ENCODE data around the gene ZNF207.
A peak's percentile ranks its signal among the peaks of the same experiment; 100 is the strongest.

The ZNF207 gene

DNA sequence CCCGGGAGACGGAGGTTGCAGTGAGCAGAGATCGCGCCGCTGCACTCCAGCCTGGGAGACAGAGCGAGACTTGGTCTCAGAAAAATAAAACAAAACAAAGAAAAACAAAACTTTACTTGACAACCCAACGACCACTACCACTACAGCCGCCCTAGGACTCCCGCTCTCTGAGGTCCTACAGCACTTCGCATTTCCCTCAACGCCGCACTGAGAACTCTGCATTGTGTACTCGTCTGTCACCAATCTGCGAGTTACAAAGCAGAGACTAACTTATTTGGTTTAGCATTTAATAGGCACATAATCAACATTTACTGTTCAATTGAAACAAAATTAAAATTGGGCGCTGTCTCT lies 479 bp upstream of the ZNF207 start:
- peak overlapping the region; percentile 94 for H3K27ac ChIP-seq (ENCODE audit: extremely low read depth, low read depth, low read length)
- H3K4me3 ChIP-seq (ENCODE audit: low read depth, low read length) = peak overlapping the region; percentile 77
- peaks cover 27 to 30% of the 10 kb centered on the region in 2 experiments for H3K36me3 ChIP-seq (ENCODE audit: control insufficient read depth in 2 of 2, insufficient read depth in 1 of 2, low read length in 2 of 2)
- H3K4me1 ChIP-seq (ENCODE audit: control insufficient read depth, insufficient read depth, low read length) = peaks cover 11% of the 10 kb centered on the region
- CTCF ChIA-PET = no interaction called here
- TF ChIP-seq ZNF423 (tag by site-specific recombination; IDR thresholded peaks at IDR 0.05) (no peak), ZNF561 (tag by site-specific recombination; IDR thresholded peaks at IDR 0.05; ENCODE audit: borderline replicate concordance) (0 out of 2 replicates have a peak, but pooled peaks have one; percentile 23), ZNF548 (tag by site-specific recombination; IDR thresholded peaks at IDR 0.05) (peak; percentile 12; the same call in 1 of the 2 replicates)
- POLR2A ChIA-PET = no interaction called here
- H3K9me3 ChIP-seq (ENCODE audit: control insufficient read depth, insufficient read depth, low read depth, low read length) = no peaks in the 10 kb centered on the region

DNA sequence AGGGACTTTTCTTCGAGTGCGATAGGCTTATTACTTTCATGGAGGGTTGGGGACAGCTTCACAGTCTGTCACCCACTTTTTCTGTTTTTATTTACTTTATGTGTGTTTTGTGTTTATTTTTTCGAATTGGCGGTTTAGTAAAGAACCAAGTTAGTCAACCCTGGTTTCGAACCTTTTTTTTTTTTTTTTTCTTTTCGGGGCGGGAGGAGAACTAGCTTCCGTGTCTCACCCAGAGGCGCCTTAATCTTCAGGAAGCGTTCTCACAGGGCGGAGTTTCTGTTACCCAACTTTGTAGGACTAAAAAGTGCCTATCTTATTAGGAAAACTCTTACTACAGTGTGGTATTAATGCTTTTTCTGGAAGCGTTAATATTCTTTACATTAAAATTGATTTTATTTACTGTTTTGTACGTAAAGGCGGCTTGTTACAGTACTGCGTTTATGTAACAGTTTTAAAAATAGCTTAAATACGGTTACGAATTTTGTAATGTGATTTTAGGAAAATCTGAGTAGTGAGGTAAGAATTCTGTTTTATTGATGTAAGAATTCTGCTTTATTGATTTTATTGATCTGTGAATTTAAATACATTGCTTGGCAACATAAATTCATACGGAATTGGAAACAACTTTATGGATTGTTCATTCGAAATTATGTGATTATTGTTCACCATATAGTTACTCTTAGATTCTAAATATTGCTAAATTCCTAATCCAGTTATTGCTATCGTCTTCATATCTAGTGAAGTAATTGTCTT lies 885 bp downstream of the ZNF207 start:
- TF ChIP-seq MYNN (tag by site-specific recombination; IDR thresholded peaks at IDR 0.05; ENCODE audit: borderline replicate concordance) = peak; percentile 12; the same call in 1 of the 2 replicates
- TF ChIP-seq, protein P1, sequence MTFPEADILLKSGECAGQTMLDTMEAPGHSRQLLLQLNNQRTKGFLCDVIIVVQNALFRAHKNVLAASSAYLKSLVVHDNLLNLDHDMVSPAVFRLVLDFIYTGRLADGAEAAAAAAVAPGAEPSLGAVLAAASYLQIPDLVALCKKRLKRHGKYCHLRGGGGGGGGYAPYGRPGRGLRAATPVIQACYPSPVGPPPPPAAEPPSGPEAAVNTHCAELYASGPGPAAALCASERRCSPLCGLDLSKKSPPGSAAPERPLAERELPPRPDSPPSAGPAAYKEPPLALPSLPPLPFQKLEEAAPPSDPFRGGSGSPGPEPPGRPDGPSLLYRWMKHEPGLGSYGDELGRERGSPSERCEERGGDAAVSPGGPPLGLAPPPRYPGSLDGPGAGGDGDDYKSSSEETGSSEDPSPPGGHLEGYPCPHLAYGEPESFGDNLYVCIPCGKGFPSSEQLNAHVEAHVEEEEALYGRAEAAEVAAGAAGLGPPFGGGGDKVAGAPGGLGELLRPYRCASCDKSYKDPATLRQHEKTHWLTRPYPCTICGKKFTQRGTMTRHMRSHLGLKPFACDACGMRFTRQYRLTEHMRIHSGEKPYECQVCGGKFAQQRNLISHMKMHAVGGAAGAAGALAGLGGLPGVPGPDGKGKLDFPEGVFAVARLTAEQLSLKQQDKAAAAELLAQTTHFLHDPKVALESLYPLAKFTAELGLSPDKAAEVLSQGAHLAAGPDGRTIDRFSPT (tag by site-specific recombination; IDR thresholded peaks at IDR 0.05) = no peak
- 0 out of 2 replicates have a peak, but pooled peaks have one; percentile 9 for TF ChIP-seq ZEB2 (tag by site-specific recombination; IDR thresholded peaks at IDR 0.05)
- TF ChIP-seq, protein P2, sequence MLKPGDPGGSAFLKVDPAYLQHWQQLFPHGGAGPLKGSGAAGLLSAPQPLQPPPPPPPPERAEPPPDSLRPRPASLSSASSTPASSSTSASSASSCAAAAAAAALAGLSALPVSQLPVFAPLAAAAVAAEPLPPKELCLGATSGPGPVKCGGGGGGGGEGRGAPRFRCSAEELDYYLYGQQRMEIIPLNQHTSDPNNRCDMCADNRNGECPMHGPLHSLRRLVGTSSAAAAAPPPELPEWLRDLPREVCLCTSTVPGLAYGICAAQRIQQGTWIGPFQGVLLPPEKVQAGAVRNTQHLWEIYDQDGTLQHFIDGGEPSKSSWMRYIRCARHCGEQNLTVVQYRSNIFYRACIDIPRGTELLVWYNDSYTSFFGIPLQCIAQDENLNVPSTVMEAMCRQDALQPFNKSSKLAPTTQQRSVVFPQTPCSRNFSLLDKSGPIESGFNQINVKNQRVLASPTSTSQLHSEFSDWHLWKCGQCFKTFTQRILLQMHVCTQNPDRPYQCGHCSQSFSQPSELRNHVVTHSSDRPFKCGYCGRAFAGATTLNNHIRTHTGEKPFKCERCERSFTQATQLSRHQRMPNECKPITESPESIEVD (tag by site-specific recombination; IDR thresholded peaks at IDR 0.05) = peak; percentile 28; the same call in 1 of the 2 replicates
- TF ChIP-seq, protein P3, sequence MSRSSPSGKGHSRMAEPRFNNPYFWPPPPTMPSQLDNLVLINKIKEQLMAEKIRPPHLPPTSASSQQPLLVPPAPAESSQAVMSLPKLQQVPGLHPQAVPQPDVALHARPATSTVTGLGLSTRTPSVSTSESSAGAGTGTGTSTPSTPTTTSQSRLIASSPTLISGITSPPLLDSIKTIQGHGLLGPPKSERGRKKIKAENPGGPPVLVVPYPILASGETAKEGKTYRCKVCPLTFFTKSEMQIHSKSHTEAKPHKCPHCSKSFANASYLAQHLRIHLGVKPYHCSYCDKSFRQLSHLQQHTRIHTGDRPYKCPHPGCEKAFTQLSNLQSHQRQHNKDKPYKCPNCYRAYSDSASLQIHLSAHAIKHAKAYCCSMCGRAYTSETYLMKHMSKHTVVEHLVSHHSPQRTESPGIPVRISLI (tag by site-specific recombination; IDR thresholded peaks at IDR 0.05) = peak; percentile 82
- TF ChIP-seq, protein P4, sequence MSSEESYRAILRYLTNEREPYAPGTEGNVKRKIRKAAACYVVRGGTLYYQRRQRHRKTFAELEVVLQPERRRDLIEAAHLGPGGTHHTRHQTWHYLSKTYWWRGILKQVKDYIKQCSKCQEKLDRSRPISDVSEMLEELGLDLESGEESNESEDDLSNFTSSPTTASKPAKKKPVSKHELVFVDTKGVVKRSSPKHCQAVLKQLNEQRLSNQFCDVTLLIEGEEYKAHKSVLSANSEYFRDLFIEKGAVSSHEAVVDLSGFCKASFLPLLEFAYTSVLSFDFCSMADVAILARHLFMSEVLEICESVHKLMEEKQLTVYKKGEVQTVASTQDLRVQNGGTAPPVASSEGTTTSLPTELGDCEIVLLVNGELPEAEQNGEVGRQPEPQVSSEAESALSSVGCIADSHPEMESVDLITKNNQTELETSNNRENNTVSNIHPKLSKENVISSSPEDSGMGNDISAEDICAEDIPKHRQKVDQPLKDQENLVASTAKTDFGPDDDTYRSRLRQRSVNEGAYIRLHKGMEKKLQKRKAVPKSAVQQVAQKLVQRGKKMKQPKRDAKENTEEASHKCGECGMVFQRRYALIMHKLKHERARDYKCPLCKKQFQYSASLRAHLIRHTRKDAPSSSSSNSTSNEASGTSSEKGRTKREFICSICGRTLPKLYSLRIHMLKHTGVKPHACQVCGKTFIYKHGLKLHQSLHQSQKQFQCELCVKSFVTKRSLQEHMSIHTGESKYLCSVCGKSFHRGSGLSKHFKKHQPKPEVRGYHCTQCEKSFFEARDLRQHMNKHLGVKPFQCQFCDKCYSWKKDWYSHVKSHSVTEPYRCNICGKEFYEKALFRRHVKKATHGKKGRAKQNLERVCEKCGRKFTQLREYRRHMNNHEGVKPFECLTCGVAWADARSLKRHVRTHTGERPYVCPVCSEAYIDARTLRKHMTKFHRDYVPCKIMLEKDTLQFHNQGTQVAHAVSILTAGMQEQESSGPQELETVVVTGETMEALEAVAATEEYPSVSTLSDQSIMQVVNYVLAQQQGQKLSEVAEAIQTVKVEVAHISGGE (tag by site-specific recombination; conservative IDR thresholded peaks at IDR 0.05; ENCODE audit: low read depth) = peak; percentile 57
- TF ChIP-seq GLI4 (tag by site-specific recombination; IDR thresholded peaks at IDR 0.05) = 0 out of 2 replicates have a peak, but pooled peaks have one; percentile 8
- TF ChIP-seq ZNF426 (tag by site-specific recombination; IDR thresholded peaks at IDR 0.05) = peak; percentile 9; the same call in 1 of the 2 replicates
- TF ChIP-seq ZNF701 (tag by site-specific recombination; IDR thresholded peaks at IDR 0.05) = no peak
- TF ChIP-seq, protein P5, sequence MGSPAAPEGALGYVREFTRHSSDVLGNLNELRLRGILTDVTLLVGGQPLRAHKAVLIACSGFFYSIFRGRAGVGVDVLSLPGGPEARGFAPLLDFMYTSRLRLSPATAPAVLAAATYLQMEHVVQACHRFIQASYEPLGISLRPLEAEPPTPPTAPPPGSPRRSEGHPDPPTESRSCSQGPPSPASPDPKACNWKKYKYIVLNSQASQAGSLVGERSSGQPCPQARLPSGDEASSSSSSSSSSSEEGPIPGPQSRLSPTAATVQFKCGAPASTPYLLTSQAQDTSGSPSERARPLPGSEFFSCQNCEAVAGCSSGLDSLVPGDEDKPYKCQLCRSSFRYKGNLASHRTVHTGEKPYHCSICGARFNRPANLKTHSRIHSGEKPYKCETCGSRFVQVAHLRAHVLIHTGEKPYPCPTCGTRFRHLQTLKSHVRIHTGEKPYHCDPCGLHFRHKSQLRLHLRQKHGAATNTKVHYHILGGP (tag by site-specific recombination; IDR thresholded peaks at IDR 0.05) = 0 out of 2 replicates have a peak, but pooled peaks have one; percentile 3
- 0 out of 2 replicates have a peak, but pooled peaks have one; percentile 18 for TF ChIP-seq ZBTB8A (tag by site-specific recombination; IDR thresholded peaks at IDR 0.05)
- TF ChIP-seq ZNF473 (tag by site-specific recombination; IDR thresholded peaks at IDR 0.05) = no peak
- peak; percentile 48 for TF ChIP-seq ZNF341 (tag by site-specific recombination; IDR thresholded peaks at IDR 0.05; ENCODE audit: low read depth)
- TF ChIP-seq, protein P6, sequence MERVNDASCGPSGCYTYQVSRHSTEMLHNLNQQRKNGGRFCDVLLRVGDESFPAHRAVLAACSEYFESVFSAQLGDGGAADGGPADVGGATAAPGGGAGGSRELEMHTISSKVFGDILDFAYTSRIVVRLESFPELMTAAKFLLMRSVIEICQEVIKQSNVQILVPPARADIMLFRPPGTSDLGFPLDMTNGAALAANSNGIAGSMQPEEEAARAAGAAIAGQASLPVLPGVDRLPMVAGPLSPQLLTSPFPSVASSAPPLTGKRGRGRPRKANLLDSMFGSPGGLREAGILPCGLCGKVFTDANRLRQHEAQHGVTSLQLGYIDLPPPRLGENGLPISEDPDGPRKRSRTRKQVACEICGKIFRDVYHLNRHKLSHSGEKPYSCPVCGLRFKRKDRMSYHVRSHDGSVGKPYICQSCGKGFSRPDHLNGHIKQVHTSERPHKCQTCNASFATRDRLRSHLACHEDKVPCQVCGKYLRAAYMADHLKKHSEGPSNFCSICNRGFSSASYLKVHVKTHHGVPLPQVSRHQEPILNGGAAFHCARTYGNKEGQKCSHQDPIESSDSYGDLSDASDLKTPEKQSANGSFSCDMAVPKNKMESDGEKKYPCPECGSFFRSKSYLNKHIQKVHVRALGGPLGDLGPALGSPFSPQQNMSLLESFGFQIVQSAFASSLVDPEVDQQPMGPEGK (tag by site-specific recombination; IDR thresholded peaks at IDR 0.05) = 0 out of 2 replicates have a peak, but pooled peaks have one; percentile 23
- 0 out of 2 replicates have a peak, but pooled peaks have one; percentile 1 for TF ChIP-seq FEZF1 (tag by site-specific recombination; IDR thresholded peaks at IDR 0.05)
- TF ChIP-seq ZNF354C (tag by site-specific recombination; IDR thresholded peaks at IDR 0.05; ENCODE audit: borderline replicate concordance, low read depth) = no peak
- 0 out of 2 replicates have a peak, but pooled peaks have one; percentile 9 for TF ChIP-seq ZBTB17 (tag by site-specific recombination; IDR thresholded peaks at IDR 0.05)
- CTCF ChIA-PET = interaction anchor here (0.6 to 1.5 kb wide), 3 partner anchors 67 to 98 kb away, joined by 3 to 4 read pairs (median 3); partner anchors contain the start of gene PSMD11
- Histone ChIP-seq H3K27ac (ENCODE audit: extremely low read depth, low read depth, low read length) (peak overlapping the region; percentile 94), H3K36me3 (ENCODE audit: control insufficient read depth in 2 of 2, insufficient read depth in 1 of 2, low read length in 2 of 2) (peaks cover 40 to 44% of the 10 kb centered on the region in 2 experiments), H3K9me3 (ENCODE audit: control insufficient read depth, insufficient read depth, low read depth, low read length) (no peaks in the 10 kb centered on the region), H3K4me1 (ENCODE audit: control insufficient read depth, insufficient read depth, low read length) (peaks cover 20% of the 10 kb centered on the region), H3K4me3 (ENCODE audit: low read depth, low read length) (peak overlapping the region; percentile 77)
- POLR2A ChIA-PET = interaction anchor here (0.6 to 1.2 kb wide), 9 partner anchors 9 to 105 kb away, joined by 3 to 8 read pairs (median 4); partner anchors contain the start of genes C17orf75 and PSMD11
